ENCODE data around the gene ADK. TPM values are rescaled to one million over a fixed set of nuclear protein-coding genes. Genes with fewer than 3 reads are reported as not detected.

ADK gene
- total RNA-seq, 2 donors from 2014 or later: 14.4 to 24.3 TPM

- no peak for TF ChIP-seq CTCF (IDR thresholded peaks at IDR 0.05)
- H3K36me3 ChIP-seq: no peaks in the 10 kb centered on the region
- no peaks in the 10 kb centered on the region for H3K27me3 ChIP-seq (replicated peaks; ENCODE audit: insufficient read depth)
These were observed 283.5 kb downstream of the ADK start for GRCh38 chr10:74434547-74434946.

GRCh38 chr10:74436523-74437170, 285.6 kb downstream of the ADK start:
- Histone ChIP-seq H3K9me3 (no peaks in the 10 kb centered on the region), H3K27me3 (replicated peaks; ENCODE audit: insufficient read depth) (no peaks in the 10 kb centered on the region), H3K27ac (no peak overlapping the region), H3K4me1 (ENCODE audit: control insufficient read depth in 1 of 2, low read depth in 2 of 2) (no peaks in the 10 kb centered on the region), H3K36me3 (no peaks in the 10 kb centered on the region), H3K4me3 (no peak overlapping the region)
- DNase-seq (ENCODE audit: low spot score): no peak
- ATAC-seq (ENCODE audit: insufficient number of reproducible peaks, low FRiP score, low read depth): no peak
- TF ChIP-seq CTCF (IDR thresholded peaks at IDR 0.05): no peak

More at GRCh38 chr10:74434547-74434946, 283.5 kb downstream of the ADK start:
- Histone ChIP-seq H3K27ac (no peak overlapping the region), H3K4me1 (ENCODE audit: control insufficient read depth in 1 of 2, low read depth in 2 of 2) (no peaks in the 10 kb centered on the region), H3K9me3 (no peaks in the 10 kb centered on the region), H3K4me3 (no peak overlapping the region)
- DNase-seq (ENCODE audit: low spot score) (no peak), ATAC-seq (ENCODE audit: insufficient number of reproducible peaks, low FRiP score, low read depth) (no peak)

GRCh38 chr10:74437822-74438221, 286.8 kb downstream of the ADK start:
- H3K9me3 ChIP-seq: no peaks in the 10 kb centered on the region
- DNase-seq (ENCODE audit: low spot score) (no peak), ATAC-seq (ENCODE audit: insufficient number of reproducible peaks, low FRiP score, low read depth) (no peak)
- TF ChIP-seq CTCF (IDR thresholded peaks at IDR 0.05): no peak
- no peaks in the 10 kb centered on the region for H3K27me3 ChIP-seq (replicated peaks; ENCODE audit: insufficient read depth)
- H3K36me3 ChIP-seq: no peaks in the 10 kb centered on the region
- H3K27ac ChIP-seq: no peak overlapping the region
- no peak overlapping the region for H3K4me3 ChIP-seq
- H3K4me1 ChIP-seq (ENCODE audit: control insufficient read depth in 1 of 2, low read depth in 2 of 2): no peaks in the 10 kb centered on the region

- no peak overlapping the region for H3K4me3 ChIP-seq
- TF ChIP-seq CTCF (IDR thresholded peaks at IDR 0.05): no peak
- DNase-seq (ENCODE audit: low spot score): no peak
- H3K36me3 ChIP-seq: no peaks in the 10 kb centered on the region
- no peaks in the 10 kb centered on the region for H3K27me3 ChIP-seq (replicated peaks; ENCODE audit: insufficient read depth)
- no peak for ATAC-seq (ENCODE audit: insufficient number of reproducible peaks, low FRiP score, low read depth)
- no peak overlapping the region for H3K27ac ChIP-seq
- no peaks in the 10 kb centered on the region for H3K4me1 ChIP-seq (ENCODE audit: control insufficient read depth in 1 of 2, low read depth in 2 of 2)
- no peaks in the 10 kb centered on the region for H3K9me3 ChIP-seq
These were observed 288.2 kb downstream of the ADK start for GRCh38 chr10:74439213-74439612.

- Histone ChIP-seq H3K36me3 (no peaks in the 10 kb centered on the region), H3K27me3 (replicated peaks; ENCODE audit: insufficient read depth) (no peaks in the 10 kb centered on the region), H3K9me3 (no peaks in the 10 kb centered on the region), H3K27ac (no peak overlapping the region), H3K4me3 (no peak overlapping the region), H3K4me1 (ENCODE audit: control insufficient read depth in 1 of 2, low read depth in 2 of 2) (no peaks in the 10 kb centered on the region)
- no peak for TF ChIP-seq CTCF (IDR thresholded peaks at IDR 0.05)
- ATAC-seq (ENCODE audit: insufficient number of reproducible peaks, low FRiP score, low read depth) (no peak), DNase-seq (ENCODE audit: low spot score) (no peak)
These were observed 294.5 kb downstream of the ADK start for GRCh38 chr10:74445493-74445892.

Measured in thoracic aorta (tissue), 2 donors.